ENCODE results near the gene GDPGP1. TPM values are rescaled to one million over a fixed set of nuclear protein-coding genes. Genes with fewer than 3 reads are reported as not detected.

Gene GDPGP1
- total and polyA plus RNA-seq, 9 of the 15 experiments (the other 6 are each of a cell fraction or from before 2014, with no cell fraction given), result 0.78 to 6.1 (median 2.8) TPM

DNA sequence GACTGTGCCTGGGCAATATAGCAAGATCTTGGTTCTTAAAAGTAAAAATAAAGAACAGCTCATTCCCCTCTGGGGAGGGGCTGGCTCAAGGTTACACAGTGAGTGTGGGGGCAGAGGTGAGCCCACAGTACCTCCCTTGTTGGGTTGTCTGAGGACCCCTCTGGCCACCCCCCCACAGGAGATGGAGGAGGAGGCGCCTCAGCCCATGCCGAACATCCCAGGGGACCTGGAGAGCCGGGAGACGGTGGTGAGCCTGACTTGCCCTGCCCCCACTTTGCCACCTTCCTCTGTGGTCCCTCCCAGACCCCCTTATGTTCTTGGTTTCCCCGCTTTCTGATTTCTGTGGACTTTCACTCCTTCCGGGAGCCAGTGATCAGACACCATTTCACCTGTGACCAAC, 60.1 kb downstream of the GDPGP1 start (continued):
- TF ChIP-seq, protein P1, sequence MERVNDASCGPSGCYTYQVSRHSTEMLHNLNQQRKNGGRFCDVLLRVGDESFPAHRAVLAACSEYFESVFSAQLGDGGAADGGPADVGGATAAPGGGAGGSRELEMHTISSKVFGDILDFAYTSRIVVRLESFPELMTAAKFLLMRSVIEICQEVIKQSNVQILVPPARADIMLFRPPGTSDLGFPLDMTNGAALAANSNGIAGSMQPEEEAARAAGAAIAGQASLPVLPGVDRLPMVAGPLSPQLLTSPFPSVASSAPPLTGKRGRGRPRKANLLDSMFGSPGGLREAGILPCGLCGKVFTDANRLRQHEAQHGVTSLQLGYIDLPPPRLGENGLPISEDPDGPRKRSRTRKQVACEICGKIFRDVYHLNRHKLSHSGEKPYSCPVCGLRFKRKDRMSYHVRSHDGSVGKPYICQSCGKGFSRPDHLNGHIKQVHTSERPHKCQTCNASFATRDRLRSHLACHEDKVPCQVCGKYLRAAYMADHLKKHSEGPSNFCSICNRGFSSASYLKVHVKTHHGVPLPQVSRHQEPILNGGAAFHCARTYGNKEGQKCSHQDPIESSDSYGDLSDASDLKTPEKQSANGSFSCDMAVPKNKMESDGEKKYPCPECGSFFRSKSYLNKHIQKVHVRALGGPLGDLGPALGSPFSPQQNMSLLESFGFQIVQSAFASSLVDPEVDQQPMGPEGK (CRISPR knock-in tag; IDR thresholded peaks at IDR 0.05; ENCODE audit: borderline replicate concordance), result no peak
- TF ChIP-seq, protein P2, sequence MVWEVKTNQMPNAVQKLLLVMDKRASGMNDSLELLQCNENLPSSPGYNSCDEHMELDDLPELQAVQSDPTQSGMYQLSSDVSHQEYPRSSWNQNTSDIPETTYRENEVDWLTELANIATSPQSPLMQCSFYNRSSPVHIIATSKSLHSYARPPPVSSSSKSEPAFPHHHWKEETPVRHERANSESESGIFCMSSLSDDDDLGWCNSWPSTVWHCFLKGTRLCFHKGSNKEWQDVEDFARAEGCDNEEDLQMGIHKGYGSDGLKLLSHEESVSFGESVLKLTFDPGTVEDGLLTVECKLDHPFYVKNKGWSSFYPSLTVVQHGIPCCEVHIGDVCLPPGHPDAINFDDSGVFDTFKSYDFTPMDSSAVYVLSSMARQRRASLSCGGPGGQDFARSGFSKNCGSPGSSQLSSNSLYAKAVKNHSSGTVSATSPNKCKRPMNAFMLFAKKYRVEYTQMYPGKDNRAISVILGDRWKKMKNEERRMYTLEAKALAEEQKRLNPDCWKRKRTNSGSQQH (CRISPR knock-in tag; IDR thresholded peaks at IDR 0.05), result no peak
- TF ChIP-seq, protein P3, sequence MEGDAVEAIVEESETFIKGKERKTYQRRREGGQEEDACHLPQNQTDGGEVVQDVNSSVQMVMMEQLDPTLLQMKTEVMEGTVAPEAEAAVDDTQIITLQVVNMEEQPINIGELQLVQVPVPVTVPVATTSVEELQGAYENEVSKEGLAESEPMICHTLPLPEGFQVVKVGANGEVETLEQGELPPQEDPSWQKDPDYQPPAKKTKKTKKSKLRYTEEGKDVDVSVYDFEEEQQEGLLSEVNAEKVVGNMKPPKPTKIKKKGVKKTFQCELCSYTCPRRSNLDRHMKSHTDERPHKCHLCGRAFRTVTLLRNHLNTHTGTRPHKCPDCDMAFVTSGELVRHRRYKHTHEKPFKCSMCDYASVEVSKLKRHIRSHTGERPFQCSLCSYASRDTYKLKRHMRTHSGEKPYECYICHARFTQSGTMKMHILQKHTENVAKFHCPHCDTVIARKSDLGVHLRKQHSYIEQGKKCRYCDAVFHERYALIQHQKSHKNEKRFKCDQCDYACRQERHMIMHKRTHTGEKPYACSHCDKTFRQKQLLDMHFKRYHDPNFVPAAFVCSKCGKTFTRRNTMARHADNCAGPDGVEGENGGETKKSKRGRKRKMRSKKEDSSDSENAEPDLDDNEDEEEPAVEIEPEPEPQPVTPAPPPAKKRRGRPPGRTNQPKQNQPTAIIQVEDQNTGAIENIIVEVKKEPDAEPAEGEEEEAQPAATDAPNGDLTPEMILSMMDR (IDR thresholded peaks at IDR 0.05 in 2 of 3, conservative IDR thresholded peaks at IDR 0.05 in 1 of 3; ENCODE audit: insufficient read depth in 2 of 3, low read depth in 1 of 3, low read length in 3 of 3), result no peak
- no peak for TF ChIP-seq SIRT6 (IDR thresholded peaks at IDR 0.05; ENCODE audit: low read depth, low read length)
- TF ChIP-seq, protein P4, sequence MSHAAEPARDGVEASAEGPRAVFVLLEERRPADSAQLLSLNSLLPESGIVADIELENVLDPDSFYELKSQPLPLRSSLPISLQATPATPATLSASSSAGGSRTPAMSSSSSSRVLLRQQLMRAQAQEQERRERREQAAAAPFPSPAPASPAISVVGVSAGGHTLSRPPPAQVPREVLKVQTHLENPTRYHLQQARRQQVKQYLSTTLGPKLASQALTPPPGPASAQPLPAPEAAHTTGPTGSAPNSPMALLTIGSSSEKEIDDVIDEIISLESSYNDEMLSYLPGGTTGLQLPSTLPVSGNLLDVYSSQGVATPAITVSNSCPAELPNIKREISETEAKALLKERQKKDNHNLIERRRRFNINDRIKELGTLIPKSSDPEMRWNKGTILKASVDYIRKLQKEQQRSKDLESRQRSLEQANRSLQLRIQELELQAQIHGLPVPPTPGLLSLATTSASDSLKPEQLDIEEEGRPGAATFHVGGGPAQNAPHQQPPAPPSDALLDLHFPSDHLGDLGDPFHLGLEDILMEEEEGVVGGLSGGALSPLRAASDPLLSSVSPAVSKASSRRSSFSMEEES (CRISPR knock-in tag; IDR thresholded peaks at IDR 0.05), result no peak
- TF ChIP-seq, protein P5, sequence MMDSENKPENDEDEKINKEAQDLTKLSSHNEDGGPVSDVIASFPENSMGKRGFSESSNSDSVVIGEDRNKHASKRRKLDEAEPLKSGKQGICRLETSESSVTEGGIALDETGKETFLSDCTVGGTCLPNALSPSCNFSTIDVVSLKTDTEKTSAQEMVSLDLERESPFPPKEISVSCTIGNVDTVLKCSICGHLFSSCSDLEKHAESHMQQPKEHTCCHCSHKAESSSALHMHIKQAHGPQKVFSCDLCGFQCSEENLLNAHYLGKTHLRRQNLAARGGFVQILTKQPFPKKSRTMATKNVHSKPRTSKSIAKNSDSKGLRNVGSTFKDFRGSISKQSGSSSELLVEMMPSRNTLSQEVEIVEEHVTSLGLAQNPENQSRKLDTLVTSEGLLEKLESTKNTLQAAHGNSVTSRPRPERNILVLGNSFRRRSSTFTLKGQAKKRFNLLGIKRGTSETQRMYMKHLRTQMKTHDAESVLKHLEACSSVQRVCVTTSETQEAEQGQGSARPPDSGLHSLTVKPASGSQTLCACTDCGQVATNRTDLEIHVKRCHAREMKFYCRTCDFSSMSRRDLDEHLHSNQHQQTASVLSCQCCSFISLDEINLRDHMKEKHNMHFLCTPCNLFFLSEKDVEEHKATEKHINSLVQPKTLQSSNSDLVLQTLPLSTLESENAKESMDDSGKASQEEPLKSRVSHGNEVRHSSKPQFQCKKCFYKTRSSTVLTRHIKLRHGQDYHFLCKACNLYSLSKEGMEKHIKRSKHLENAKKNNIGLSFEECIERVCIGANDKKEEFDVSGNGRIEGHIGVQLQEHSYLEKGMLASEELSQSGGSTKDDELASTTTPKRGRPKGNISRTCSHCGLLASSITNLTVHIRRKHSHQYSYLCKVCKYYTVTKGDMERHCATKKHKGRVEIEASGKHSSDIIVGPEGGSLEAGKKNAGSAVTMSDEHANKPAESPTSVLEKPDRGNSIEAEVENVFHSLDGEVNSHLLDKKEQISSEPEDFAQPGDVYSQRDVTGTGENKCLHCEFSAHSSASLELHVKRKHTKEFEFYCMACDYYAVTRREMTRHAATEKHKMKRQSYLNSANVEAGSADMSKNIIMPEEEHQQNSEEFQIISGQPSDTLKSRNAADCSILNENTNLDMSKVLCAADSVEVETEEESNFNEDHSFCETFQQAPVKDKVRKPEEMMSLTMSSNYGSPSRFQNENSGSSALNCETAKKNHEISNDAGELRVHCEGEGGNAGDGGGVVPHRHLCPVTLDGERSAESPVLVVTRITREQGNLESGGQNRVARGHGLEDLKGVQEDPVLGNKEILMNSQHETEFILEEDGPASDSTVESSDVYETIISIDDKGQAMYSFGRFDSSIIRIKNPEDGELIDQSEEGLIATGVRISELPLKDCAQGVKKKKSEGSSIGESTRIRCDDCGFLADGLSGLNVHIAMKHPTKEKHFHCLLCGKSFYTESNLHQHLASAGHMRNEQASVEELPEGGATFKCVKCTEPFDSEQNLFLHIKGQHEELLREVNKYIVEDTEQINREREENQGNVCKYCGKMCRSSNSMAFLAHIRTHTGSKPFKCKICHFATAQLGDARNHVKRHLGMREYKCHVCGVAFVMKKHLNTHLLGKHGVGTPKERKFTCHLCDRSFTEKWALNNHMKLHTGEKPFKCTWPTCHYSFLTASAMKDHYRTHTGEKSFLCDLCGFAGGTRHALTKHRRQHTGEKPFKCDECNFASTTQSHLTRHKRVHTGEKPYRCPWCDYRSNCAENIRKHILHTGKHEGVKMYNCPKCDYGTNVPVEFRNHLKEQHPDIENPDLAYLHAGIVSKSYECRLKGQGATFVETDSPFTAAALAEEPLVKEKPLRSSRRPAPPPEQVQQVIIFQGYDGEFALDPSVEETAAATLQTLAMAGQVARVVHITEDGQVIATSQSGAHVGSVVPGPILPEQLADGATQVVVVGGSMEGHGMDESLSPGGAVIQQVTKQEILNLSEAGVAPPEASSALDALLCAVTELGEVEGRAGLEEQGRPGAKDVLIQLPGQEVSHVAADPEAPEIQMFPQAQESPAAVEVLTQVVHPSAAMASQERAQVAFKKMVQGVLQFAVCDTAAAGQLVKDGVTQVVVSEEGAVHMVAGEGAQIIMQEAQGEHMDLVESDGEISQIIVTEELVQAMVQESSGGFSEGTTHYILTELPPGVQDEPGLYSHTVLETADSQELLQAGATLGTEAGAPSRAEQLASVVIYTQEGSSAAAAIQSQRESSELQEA (IDR thresholded peaks at IDR 0.05; ENCODE audit: low read depth), result no peak

All from K562 (cell line).